Osteocyte (in vitro differentiated cells): ENCODE measurements around the gene CPEB1. TPM values are rescaled to one million over a fixed set of nuclear protein-coding genes. Genes with fewer than 3 reads are reported as not detected.

ENCODE experiments used
- DNase-seq: peaks from one replicate; pipeline ENCODE4 v3.0.0; 2021; ENCODE audit warnings: mixed read lengths; ENCODE audit not compliant: unreplicated experiment; ENCODE audit errors: extremely low spot score
- H3K27ac Mint-ChIP-seq: one replicate; pipeline ENCODE4 v1.8.0; 2021; ENCODE audit warnings: mild to moderate bottlenecking, mixed read lengths; ENCODE audit not compliant: unreplicated experiment
- H3K27me3 Mint-ChIP-seq: one replicate; pipeline ENCODE4 v1.8.0; 2021; ENCODE audit warnings: mixed read lengths; ENCODE audit not compliant: unreplicated experiment
- H3K36me3 Mint-ChIP-seq: one replicate; pipeline ENCODE4 v1.8.0; 2021; ENCODE audit warnings: mixed read lengths; ENCODE audit not compliant: unreplicated experiment
- H3K4me1 Mint-ChIP-seq: one replicate; pipeline ENCODE4 v1.8.0; 2021; ENCODE audit warnings: mixed read lengths; ENCODE audit not compliant: unreplicated experiment
- H3K4me3 Mint-ChIP-seq: one replicate; pipeline ENCODE4 v1.8.0; 2021; ENCODE audit warnings: mild to moderate bottlenecking, moderate library complexity, mixed read lengths; ENCODE audit not compliant: unreplicated experiment
- H3K9me3 Mint-ChIP-seq: one replicate; pipeline ENCODE4 v1.8.0; 2021; ENCODE audit warnings: mixed read lengths; ENCODE audit not compliant: unreplicated experiment
- CTCF ChIP-seq: fragments of 200-600 bp; sonication (generic); IDR thresholded peaks from 2 replicates; pipeline ENCODE4 v1.5.0; 2021; ENCODE audit warnings: antibody characterized with exemption, mild to moderate bottlenecking, moderate library complexity
- total RNA-seq: library from RNA; stranded (reverse); gene quantifications from 2 replicates; pipeline ENCODE4 v1.2.1, GENCODE V29; 2021

The CPEB1 gene
- total RNA-seq, 1 donor from 2014 or later, result 0.13 TPM

GRCh38 chr15:82569834-82570233 lies 77.3 kb downstream of the CPEB1 start:
- H3K27me3 Mint-ChIP-seq, result peaks cover 26% of the 10 kb centered on the region
- no peak overlapping the region for H3K27ac Mint-ChIP-seq
- no peaks in the 10 kb centered on the region for H3K9me3 Mint-ChIP-seq
- peaks cover 5% of the 10 kb centered on the region for H3K4me1 Mint-ChIP-seq
- TF ChIP-seq CTCF, result no peak
- no peaks in the 10 kb centered on the region for H3K36me3 Mint-ChIP-seq
- no peak overlapping the region for H3K4me3 Mint-ChIP-seq
- peak; percentile 8 for DNase-seq

GRCh38 chr15:82568986-82569385 lies 78.2 kb downstream of the CPEB1 start:
- H3K4me1 Mint-ChIP-seq, result peaks cover 5% of the 10 kb centered on the region
- peak; percentile 69 for DNase-seq
- H3K27ac Mint-ChIP-seq, result no peak overlapping the region
- no peak overlapping the region for H3K4me3 Mint-ChIP-seq
- H3K9me3 Mint-ChIP-seq, result no peaks in the 10 kb centered on the region
- TF ChIP-seq CTCF, result no peak
- H3K36me3 Mint-ChIP-seq, result no peaks in the 10 kb centered on the region
- peaks cover 23% of the 10 kb centered on the region for H3K27me3 Mint-ChIP-seq

- TF ChIP-seq CTCF, result no peak
- peaks cover 19% of the 10 kb centered on the region for H3K27me3 Mint-ChIP-seq
- DNase-seq, result peak; percentile 54
- H3K4me3 Mint-ChIP-seq, result no peak overlapping the region
- no peaks in the 10 kb centered on the region for H3K9me3 Mint-ChIP-seq
- no peak overlapping the region for H3K27ac Mint-ChIP-seq
- peaks cover 5% of the 10 kb centered on the region for H3K4me1 Mint-ChIP-seq
- no peaks in the 10 kb centered on the region for H3K36me3 Mint-ChIP-seq
Measured at GRCh38 chr15:82567661-82568060, 79.5 kb downstream of the CPEB1 start.

GRCh38 chr15:82566690-82567089 lies 80.5 kb downstream of the CPEB1 start:
- Mint-ChIP-seq H3K27ac (no peak overlapping the region), H3K4me3 (no peak overlapping the region)
- no peak for DNase-seq

GRCh38 chr15:82558502-82558901 lies 88.7 kb downstream of the CPEB1 start:
- H3K36me3 Mint-ChIP-seq, result no peaks in the 10 kb centered on the region
- H3K27me3 Mint-ChIP-seq, result peaks cover 62% of the 10 kb centered on the region
- H3K27ac Mint-ChIP-seq, result no peak overlapping the region
- H3K9me3 Mint-ChIP-seq, result no peaks in the 10 kb centered on the region
- H3K4me3 Mint-ChIP-seq, result no peak overlapping the region
- TF ChIP-seq CTCF, result no peak
- no peak for DNase-seq
- no peaks in the 10 kb centered on the region for H3K4me1 Mint-ChIP-seq

More at GRCh38 chr15:82566690-82567089, 80.5 kb downstream of the CPEB1 start:
- Mint-ChIP-seq H3K36me3 (no peaks in the 10 kb centered on the region), H3K4me1 (peaks cover 1% of the 10 kb centered on the region), H3K9me3 (no peaks in the 10 kb centered on the region), H3K27me3 (peaks cover 24% of the 10 kb centered on the region)
- TF ChIP-seq CTCF, result no peak
